Mesenchymal stem cell (in vitro differentiated cells and primary cell): ENCODE measurements around the gene THSD7A.
A peak's percentile ranks its signal among the peaks of the same experiment; 100 is the strongest.

ENCODE experiments used
- DNase-seq: peaks from one replicate; pipeline ENCODE4 v3.0.0-alpha.2; 2013
- H2AFZ ChIP-seq: one replicate; pipeline ENCODE4 v1.6.1; 2013; ENCODE audit warnings: low read depth, mild to moderate bottlenecking, control low read depth, inconsistent platforms, low read length, moderate library complexity
- H2AK5ac ChIP-seq: 2 replicates; pipeline ENCODE4 v1.6.1; 2013; ENCODE audit warnings: low read length, moderate library complexity, mild to moderate bottlenecking, inconsistent platforms; ENCODE audit not compliant: severe bottlenecking
- H2BK120ac ChIP-seq: one replicate; pipeline ENCODE4 v1.6.1; 2013; ENCODE audit warnings: low read depth, mild to moderate bottlenecking, inconsistent platforms, low read length, moderate library complexity
- H2BK12ac ChIP-seq, 2 experiments: one replicate each; pipeline ENCODE4 v1.6.1; 2013; ENCODE audit warnings: inconsistent platforms in 2 of 2, low read length in 2 of 2, mild to moderate bottlenecking in 2 of 2, moderate library complexity in 2 of 2, control low read depth in 1 of 2
- H2BK15ac ChIP-seq: one replicate; pipeline ENCODE4 v1.6.1; 2013; ENCODE audit warnings: mild to moderate bottlenecking, low read depth, inconsistent platforms; ENCODE audit not compliant: poor library complexity, severe bottlenecking
- H2BK5ac ChIP-seq: 2 replicates; pipeline ENCODE4 v1.6.1; 2013; ENCODE audit warnings: low read depth, mild to moderate bottlenecking, low read length, control low read depth, inconsistent platforms; ENCODE audit not compliant: poor library complexity, severe bottlenecking
- H3K14ac ChIP-seq, 2 experiments: one replicate each; pipeline ENCODE4 v1.6.1; 2013; ENCODE audit warnings: inconsistent platforms in 2 of 2, low read length in 2 of 2, control low read depth in 1 of 2, mild to moderate bottlenecking in 1 of 2, moderate library complexity in 1 of 2
- H3K18ac ChIP-seq, 2 experiments: one replicate each; pipeline ENCODE4 v1.6.1; 2013; ENCODE audit warnings: inconsistent platforms in 2 of 2, low read length in 2 of 2, control low read depth in 1 of 2, low read depth in 1 of 2, mild to moderate bottlenecking in 1 of 2
- H3K23ac ChIP-seq, 2 experiments: one replicate each; pipeline ENCODE4 v1.6.1; 2013; ENCODE audit warnings: inconsistent platforms in 2 of 2, low read length in 2 of 2, mild to moderate bottlenecking in 2 of 2, moderate library complexity in 2 of 2, control low read depth in 1 of 2
- H3K27ac ChIP-seq: 2 replicates; pipeline ENCODE4 v1.5.1; 2013; ENCODE audit warnings: mild to moderate bottlenecking, moderate library complexity, low read length, control low read depth, inconsistent platforms; ENCODE audit not compliant: poor library complexity, severe bottlenecking
- H3K27me3 ChIP-seq, 2 experiments: 2 replicates each; pipeline versions ENCODE4 v1.6.1 to v1.7.0; 2013; ENCODE audit warnings: low read length in 2 of 2, mild to moderate bottlenecking in 2 of 2, moderate library complexity in 2 of 2, control low read depth in 1 of 2, inconsistent platforms in 1 of 2; ENCODE audit not compliant: control insufficient read depth in 1 of 2, insufficient read depth in 1 of 2
- H3K36me3 ChIP-seq, 2 experiments: 2 replicates each; pipeline versions ENCODE4 v1.6.1 to v1.7.0; 2013; ENCODE audit warnings: low read length in 2 of 2, control low read depth in 1 of 2, inconsistent platforms in 1 of 2, low read depth in 1 of 2, mild to moderate bottlenecking in 1 of 2; ENCODE audit not compliant: insufficient read depth in 2 of 2, control insufficient read depth in 1 of 2
- H3K4ac ChIP-seq, 2 experiments: one replicate each; pipeline ENCODE4 v1.6.1; 2013; ENCODE audit warnings: inconsistent platforms in 2 of 2, low read length in 2 of 2, mild to moderate bottlenecking in 2 of 2, moderate library complexity in 2 of 2, control low read depth in 1 of 2, low read depth in 1 of 2
- H3K4me1 ChIP-seq: 2 replicates; pipeline ENCODE4 v1.6.1; 2013; ENCODE audit warnings: low read depth, low read length, control low read depth; ENCODE audit not compliant: control insufficient read depth, insufficient read depth
- H3K4me2 ChIP-seq: 2 replicates; pipeline ENCODE4 v1.6.1; 2013; ENCODE audit warnings: low read length, mild to moderate bottlenecking, inconsistent platforms; ENCODE audit not compliant: poor library complexity, severe bottlenecking
- H3K4me3 ChIP-seq, 2 experiments: 2 replicates each; pipeline versions ENCODE4 v1.5.1 to v1.7.0; 2013; ENCODE audit warnings: low read length in 2 of 2, mild to moderate bottlenecking in 2 of 2, control low read depth in 1 of 2, low read depth in 1 of 2; ENCODE audit not compliant: insufficient read depth in 1 of 2
- H3K79me1 ChIP-seq: replicated peaks from 2 replicates; pipeline ENCODE4 v1.6.1; 2013; ENCODE audit warnings: mild to moderate bottlenecking, control low read depth, low read length, inconsistent platforms; ENCODE audit not compliant: poor library complexity, severe bottlenecking
- H3K9ac ChIP-seq: 2 replicates; pipeline ENCODE4 v1.7.0; 2013; ENCODE audit warnings: mild to moderate bottlenecking, low read length, moderate library complexity
- H3K9me3 ChIP-seq: 2 replicates; pipeline ENCODE4 v1.7.0; 2013; ENCODE audit warnings: mild to moderate bottlenecking, low read length; ENCODE audit not compliant: control insufficient read depth
- H4K8ac ChIP-seq: one replicate; pipeline ENCODE4 v1.6.1; 2013; ENCODE audit warnings: inconsistent platforms, mild to moderate bottlenecking, low read length, moderate library complexity
- H4K91ac ChIP-seq: one replicate; pipeline ENCODE4 v1.6.1; 2013; ENCODE audit warnings: mild to moderate bottlenecking, low read length, inconsistent platforms
- WGBS: methylation state at CpG from one replicate; pipeline ENCODE4 v1.1.7; 2013; ENCODE audit warnings: mixed read lengths; 5-methylcytosine and 5-hydroxymethylcytosine counted together

The THSD7A gene

DNA sequence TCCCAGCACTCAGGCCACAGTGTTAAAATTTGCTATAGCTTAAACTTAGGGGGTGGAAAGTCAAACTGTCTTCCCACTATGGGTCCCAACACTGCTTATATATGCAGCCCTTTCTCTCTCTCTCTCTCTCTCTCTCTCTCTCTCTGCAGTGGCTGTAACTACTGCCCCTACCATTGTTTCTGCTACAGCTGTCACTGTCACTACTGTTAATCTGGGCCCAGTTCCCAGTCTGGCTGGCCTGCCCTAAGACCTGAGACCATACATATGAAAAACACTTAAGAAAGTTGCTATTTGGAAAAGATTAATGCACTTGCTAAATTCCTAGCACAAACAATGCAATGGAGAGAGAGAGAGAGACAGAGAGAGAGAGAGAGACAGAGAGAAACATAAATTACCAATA lies 78.6 kb downstream of the THSD7A start:
- no peak overlapping the region for H2BK12ac ChIP-seq
- no peaks in the 10 kb centered on the region for H3K36me3 ChIP-seq
- no peak overlapping the region for H2BK5ac ChIP-seq
- no peak overlapping the region for H3K4ac ChIP-seq
- H3K18ac ChIP-seq = no peak overlapping the region
- no peak overlapping the region for H2BK15ac ChIP-seq
- H3K4me2 ChIP-seq = no peak overlapping the region
- H3K4me3 ChIP-seq = no peak overlapping the region
- H4K8ac ChIP-seq = no peak overlapping the region
- H3K23ac ChIP-seq = no peak overlapping the region
- H3K79me1 ChIP-seq = no peaks in the 10 kb centered on the region
- H3K27me3 ChIP-seq = no peaks in the 10 kb centered on the region
- H3K27ac ChIP-seq = no peak overlapping the region
- no peak overlapping the region for H3K14ac ChIP-seq
- no peak overlapping the region for H2BK120ac ChIP-seq
- no peaks in the 10 kb centered on the region for H3K4me1 ChIP-seq
- no peaks in the 10 kb centered on the region for H3K9me3 ChIP-seq
- no peak overlapping the region for H3K9ac ChIP-seq
- H2AFZ ChIP-seq = no peak overlapping the region
- H4K91ac ChIP-seq = no peak overlapping the region
- no peak for DNase-seq
- no peak overlapping the region for H2AK5ac ChIP-seq

DNA sequence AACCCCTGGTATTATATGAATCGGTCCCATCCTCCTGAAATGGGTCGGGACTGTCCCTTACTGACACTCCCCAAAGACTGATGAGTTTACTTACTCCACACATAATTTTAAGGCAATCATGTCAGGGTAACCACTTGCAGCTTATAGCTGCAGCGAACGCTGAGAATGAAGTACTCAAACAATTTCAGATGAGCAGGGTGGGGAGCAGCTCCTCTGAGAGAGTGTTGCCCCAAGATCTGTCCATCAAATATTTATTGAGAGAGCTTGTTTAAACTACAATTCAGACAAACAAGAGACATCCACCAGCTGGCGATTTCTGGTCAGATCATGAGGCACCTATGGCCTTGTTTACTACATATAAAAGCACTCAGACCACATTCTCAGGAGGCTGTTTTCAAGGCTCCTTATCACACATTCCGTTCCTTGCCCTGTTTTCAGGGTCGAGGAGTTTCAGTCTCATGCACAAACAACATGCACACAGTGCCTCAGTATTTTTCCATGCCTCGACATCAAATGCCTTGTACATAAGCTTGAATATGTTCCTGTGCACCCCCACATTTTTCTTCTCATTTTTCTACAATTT lies 80.1 kb downstream of the THSD7A start:
- Histone ChIP-seq H3K18ac (no peak overlapping the region), H3K4ac (no peak overlapping the region), H2BK120ac (no peak overlapping the region), H3K27me3 (no peaks in the 10 kb centered on the region), H2BK5ac (no peak overlapping the region), H3K14ac (no peak overlapping the region), H3K4me1 (no peaks in the 10 kb centered on the region), H4K8ac (no peak overlapping the region), H3K4me3 (no peak overlapping the region), H3K9me3 (no peaks in the 10 kb centered on the region), H3K27ac (no peak overlapping the region), H3K9ac (no peak overlapping the region), H2BK15ac (no peak overlapping the region), H2AFZ (no peak overlapping the region), H2BK12ac (no peak overlapping the region), H3K4me2 (no peak overlapping the region), H3K36me3 (no peaks in the 10 kb centered on the region), H2AK5ac (no peak overlapping the region), H4K91ac (no peak overlapping the region), H3K23ac (no peak overlapping the region), H3K79me1 (no peaks in the 10 kb centered on the region)
- DNase-seq = peak; percentile 37
- 43% methylated on average over 8 of the region's 8 CpGs for WGBS

DNA sequence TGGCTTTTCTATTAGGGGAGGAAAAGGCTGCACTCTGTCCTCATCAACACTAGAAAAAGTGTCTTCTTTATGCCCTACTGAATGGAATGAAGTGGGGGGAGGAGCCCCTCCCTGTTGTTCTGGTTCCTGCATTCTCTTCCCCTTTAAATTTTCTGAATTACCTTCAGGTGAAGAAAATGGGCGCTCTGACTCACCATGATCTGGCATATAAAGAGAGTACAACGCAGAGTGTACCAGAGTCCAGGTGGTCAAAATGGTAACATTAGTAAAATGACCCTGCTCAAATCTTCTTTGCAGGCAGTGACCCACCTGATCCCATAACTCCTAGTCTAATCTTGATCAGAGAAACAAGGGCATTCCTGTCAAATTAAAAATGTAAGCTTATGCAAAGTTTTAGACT lies 80.7 kb downstream of the THSD7A start:
- WGBS = 95% methylated on average over 2 of the region's 2 CpGs
- Histone ChIP-seq H2BK120ac (no peak overlapping the region), H3K18ac (no peak overlapping the region), H3K27ac (no peak overlapping the region), H3K4me2 (no peak overlapping the region), H3K9me3 (no peaks in the 10 kb centered on the region), H3K36me3 (no peaks in the 10 kb centered on the region), H3K27me3 (no peaks in the 10 kb centered on the region), H3K4me1 (no peaks in the 10 kb centered on the region), H2AFZ (no peak overlapping the region), H2AK5ac (no peak overlapping the region), H2BK15ac (no peak overlapping the region), H3K23ac (no peak overlapping the region), H2BK5ac (no peak overlapping the region), H3K14ac (no peak overlapping the region), H3K4ac (no peak overlapping the region), H2BK12ac (no peak overlapping the region), H4K91ac (no peak overlapping the region), H3K79me1 (no peaks in the 10 kb centered on the region), H3K4me3 (no peak overlapping the region), H3K9ac (no peak overlapping the region), H4K8ac (no peak overlapping the region)
- DNase-seq = no peak

DNA sequence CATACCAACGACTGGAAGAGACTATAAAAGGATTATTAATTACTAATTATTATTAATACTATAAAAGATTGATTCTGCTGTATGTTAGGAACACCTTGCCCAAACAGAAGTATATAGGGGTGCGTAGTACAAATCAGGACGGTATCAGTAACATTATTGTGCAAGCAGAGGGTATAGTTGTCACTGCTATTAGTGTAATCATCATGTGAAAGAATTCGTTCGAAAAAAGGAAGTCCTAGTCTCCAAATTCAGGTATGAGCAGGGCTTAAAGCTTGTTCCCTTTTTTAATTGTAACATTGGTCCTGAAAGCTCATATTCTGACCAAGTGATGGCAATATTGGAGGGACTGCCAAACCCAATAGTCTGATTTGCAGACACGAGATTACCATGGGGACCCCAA lies 81.8 kb downstream of the THSD7A start:
- no peak overlapping the region for H4K8ac ChIP-seq
- H3K9me3 ChIP-seq = no peaks in the 10 kb centered on the region
- H4K91ac ChIP-seq = no peak overlapping the region
- no peak overlapping the region for H2AK5ac ChIP-seq
- no peak overlapping the region for H3K4ac ChIP-seq
- no peak overlapping the region for H3K4me3 ChIP-seq
- no peak overlapping the region for H2BK5ac ChIP-seq
- no peak overlapping the region for H3K9ac ChIP-seq
- no peaks in the 10 kb centered on the region for H3K4me1 ChIP-seq
- no peak overlapping the region for H3K23ac ChIP-seq
- H3K27me3 ChIP-seq = no peaks in the 10 kb centered on the region
- no peak overlapping the region for H2BK12ac ChIP-seq
- no peak overlapping the region for H3K4me2 ChIP-seq
- no peak overlapping the region for H3K18ac ChIP-seq
- peak overlapping the region in 1 of 2 experiments; percentile 28 for H3K14ac ChIP-seq
- no peaks in the 10 kb centered on the region for H3K36me3 ChIP-seq
- H2BK120ac ChIP-seq = no peak overlapping the region
- 93% methylated on average over 5 of the region's 6 CpGs for WGBS
- H2BK15ac ChIP-seq = no peak overlapping the region
- no peak overlapping the region for H3K27ac ChIP-seq
- DNase-seq = no peak
- H3K79me1 ChIP-seq = no peaks in the 10 kb centered on the region
- no peak overlapping the region for H2AFZ ChIP-seq
